GM23338 (cell line): Measurements from ENCODE around the gene CFLAR. TPM values are rescaled to one million over a fixed set of nuclear protein-coding genes. Genes with fewer than 3 reads are reported as not detected.

Source experiments
- ATAC-seq: fragments of 200-7000 bp; cut with Tn5 transposase; 3 replicates; pipeline ENCODE4 v1.9.1; 2020
- DNase-seq: peaks from one replicate; pipeline ENCODE4 v3.0.0-alpha.2; 2015; ENCODE audit warnings: low spot score
- H2AFZ ChIP-seq: fragments of 200-600 bp; sonication (generic); 2 replicates; pipeline ENCODE4 v1.8.0; 2016; ENCODE audit warnings: antibody characterized with exemption, mild to moderate bottlenecking, moderate library complexity
- H3F3A ChIP-seq: fragments of 200-600 bp; sonication (generic); replicated peaks from 2 replicates; pipeline ENCODE4 v1.8.0; 2017; ENCODE audit warnings: antibody characterized with exemption, mixed run types, low read depth
- H3K27ac ChIP-seq: fragments of 200-600 bp; sonication (generic); 2 replicates; pipeline ENCODE4 v1.6.1; 2016; ENCODE audit warnings: low read depth
- H3K27me3 ChIP-seq: fragments of 200-600 bp; sonication (generic); 2 replicates; pipeline ENCODE4 v1.8.0; 2016; ENCODE audit warnings: mild to moderate bottlenecking, mixed run types, moderate library complexity; ENCODE audit not compliant: insufficient read depth
- H3K36me3 ChIP-seq: fragments of 200-600 bp; sonication (generic); 2 replicates; pipeline ENCODE4 v1.8.0; 2016; ENCODE audit warnings: mild to moderate bottlenecking; ENCODE audit not compliant: insufficient read depth
- H3K4me1 ChIP-seq: fragments of 200-600 bp; sonication (generic); 2 replicates; pipeline ENCODE4 v1.8.0; 2016; ENCODE audit warnings: mild to moderate bottlenecking, moderate library complexity; ENCODE audit not compliant: insufficient read depth
- H3K4me2 ChIP-seq: fragments of 200-600 bp; sonication (generic); 2 replicates; pipeline ENCODE4 v1.7.1; 2017; ENCODE audit warnings: mixed run types
- H3K4me3 ChIP-seq: fragments of 200-600 bp; sonication (generic); 2 replicates; pipeline ENCODE4 v1.6.1; 2016; ENCODE audit warnings: mixed run types
- H3K79me2 ChIP-seq: fragments of 200-600 bp; sonication (generic); replicated peaks from 2 replicates; pipeline ENCODE4 v1.8.0; 2017; ENCODE audit warnings: mild to moderate bottlenecking; ENCODE audit not compliant: insufficient read depth
- H3K9me2 ChIP-seq: fragments of 200-600 bp; sonication (generic); 2 replicates; pipeline ENCODE4 v1.8.0; 2017; ENCODE audit not compliant: insufficient read depth
- H4K20me1 ChIP-seq: fragments of 200-600 bp; sonication (generic); replicated peaks from 2 replicates; pipeline ENCODE4 v1.8.0; 2017; ENCODE audit warnings: mild to moderate bottlenecking; ENCODE audit not compliant: insufficient read depth
- H3K27ac Mint-ChIP-seq: 2 replicates; pipeline ENCODE4 v1.8.0; 2020; ENCODE audit warnings: inconsistent platforms, mild to moderate bottlenecking, moderate library complexity, mixed read lengths
- H3K27me3 Mint-ChIP-seq: 3 replicates; pipeline ENCODE4 v1.8.0; 2022; ENCODE audit warnings: low read depth, mild to moderate bottlenecking, moderate library complexity, mixed read lengths, inconsistent platforms; ENCODE audit not compliant: insufficient read depth, poor library complexity
- H3K36me3 Mint-ChIP-seq: 3 replicates; pipeline ENCODE4 v1.8.0; 2021; ENCODE audit warnings: low read depth, mild to moderate bottlenecking, inconsistent platforms, moderate library complexity, mixed read lengths
- H3K4me1 Mint-ChIP-seq: 3 replicates; pipeline ENCODE4 v1.8.0; 2020; ENCODE audit warnings: mild to moderate bottlenecking, inconsistent platforms, mixed read lengths
- H3K4me3 Mint-ChIP-seq: 3 replicates; pipeline ENCODE4 v1.8.0; 2021; ENCODE audit warnings: moderate library complexity, mild to moderate bottlenecking, inconsistent platforms, mixed read lengths
- H3K9me3 Mint-ChIP-seq: 3 replicates; pipeline ENCODE4 v1.8.0; 2020; ENCODE audit warnings: moderate library complexity, mild to moderate bottlenecking, inconsistent platforms, mixed read lengths
- CREB1 ChIP-seq: fragments of 250-450 bp; sonication (Bioruptor Pico); IDR thresholded peaks from 2 replicates; pipeline ENCODE4 v1.5.0; 2020; ENCODE audit warnings: low read depth, mild to moderate bottlenecking, moderate library complexity
- EZH2 ChIP-seq: fragments of 200-600 bp; sonication (generic); IDR thresholded peaks from one replicate; pipeline ENCODE4 v1.8.0; 2017; ENCODE audit warnings: antibody characterized with exemption, mild to moderate bottlenecking, low read depth; ENCODE audit not compliant: unreplicated experiment
- JUNB ChIP-seq: IDR thresholded peaks from one replicate; pipeline ENCODE4 v1.6.1; 2016; ENCODE audit warnings: antibody characterized with exemption; ENCODE audit not compliant: unreplicated experiment
- polyA plus RNA-seq: library from polyadenylated mRNA; unstranded; fragments of >200 nt; fragmentation: Nextera tagmentation; extraction: Ambion mirVana; gene quantifications from 2 replicates; pipeline ENCODE4 v1.2.1, GENCODE V29; 2016
- total RNA-seq: library from RNA; depleted of rRNA; stranded (reverse); fragments of >200 nt; shearing (Covaris generic); gene quantifications from 2 replicates; pipeline ENCODE4 v1.2.3, GENCODE V29; 2014
- TF ChIP-seq, protein P1 (sequence below): IDR thresholded peaks from 2 replicates; pipeline ENCODE4 v1.6.1; 2016; ENCODE audit warnings: antibody characterized with exemption
- TF ChIP-seq, protein P2 (sequence below): IDR thresholded peaks from one replicate; pipeline ENCODE4 v1.6.1; 2018; ENCODE audit warnings: antibody characterized with exemption; ENCODE audit not compliant: unreplicated experiment

The CFLAR gene
- total and polyA plus RNA-seq, 2 experiments from 2014 or later: 10.1 to 15.1 TPM

DNA sequence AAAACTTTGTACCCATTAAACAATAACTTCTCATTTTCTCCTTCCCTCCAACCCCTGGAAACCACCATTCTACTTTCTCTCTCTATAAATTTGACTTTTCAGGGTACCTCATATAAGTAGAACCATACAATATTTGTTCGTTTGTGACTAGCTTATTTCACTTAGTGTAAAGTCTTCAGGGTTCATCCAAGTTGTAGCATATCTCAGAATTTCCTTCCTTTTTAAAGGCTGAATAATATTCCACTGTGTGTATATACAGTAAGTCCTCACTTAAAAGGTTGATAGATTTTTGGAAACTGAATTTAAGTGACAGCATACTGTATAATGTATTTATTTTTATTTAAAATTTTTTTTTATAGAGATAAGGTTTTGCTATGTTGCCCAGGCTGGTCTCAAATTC, 80.8 kb downstream of the CFLAR start (continued):
- TF ChIP-seq, protein P1, sequence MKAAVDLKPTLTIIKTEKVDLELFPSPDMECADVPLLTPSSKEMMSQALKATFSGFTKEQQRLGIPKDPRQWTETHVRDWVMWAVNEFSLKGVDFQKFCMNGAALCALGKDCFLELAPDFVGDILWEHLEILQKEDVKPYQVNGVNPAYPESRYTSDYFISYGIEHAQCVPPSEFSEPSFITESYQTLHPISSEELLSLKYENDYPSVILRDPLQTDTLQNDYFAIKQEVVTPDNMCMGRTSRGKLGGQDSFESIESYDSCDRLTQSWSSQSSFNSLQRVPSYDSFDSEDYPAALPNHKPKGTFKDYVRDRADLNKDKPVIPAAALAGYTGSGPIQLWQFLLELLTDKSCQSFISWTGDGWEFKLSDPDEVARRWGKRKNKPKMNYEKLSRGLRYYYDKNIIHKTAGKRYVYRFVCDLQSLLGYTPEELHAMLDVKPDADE: no peak
- TF ChIP-seq CREB1 (CRISPR knock-in tag) (no peak), JUNB (no peak), EZH2 (no peak)
- TF ChIP-seq, protein P2, sequence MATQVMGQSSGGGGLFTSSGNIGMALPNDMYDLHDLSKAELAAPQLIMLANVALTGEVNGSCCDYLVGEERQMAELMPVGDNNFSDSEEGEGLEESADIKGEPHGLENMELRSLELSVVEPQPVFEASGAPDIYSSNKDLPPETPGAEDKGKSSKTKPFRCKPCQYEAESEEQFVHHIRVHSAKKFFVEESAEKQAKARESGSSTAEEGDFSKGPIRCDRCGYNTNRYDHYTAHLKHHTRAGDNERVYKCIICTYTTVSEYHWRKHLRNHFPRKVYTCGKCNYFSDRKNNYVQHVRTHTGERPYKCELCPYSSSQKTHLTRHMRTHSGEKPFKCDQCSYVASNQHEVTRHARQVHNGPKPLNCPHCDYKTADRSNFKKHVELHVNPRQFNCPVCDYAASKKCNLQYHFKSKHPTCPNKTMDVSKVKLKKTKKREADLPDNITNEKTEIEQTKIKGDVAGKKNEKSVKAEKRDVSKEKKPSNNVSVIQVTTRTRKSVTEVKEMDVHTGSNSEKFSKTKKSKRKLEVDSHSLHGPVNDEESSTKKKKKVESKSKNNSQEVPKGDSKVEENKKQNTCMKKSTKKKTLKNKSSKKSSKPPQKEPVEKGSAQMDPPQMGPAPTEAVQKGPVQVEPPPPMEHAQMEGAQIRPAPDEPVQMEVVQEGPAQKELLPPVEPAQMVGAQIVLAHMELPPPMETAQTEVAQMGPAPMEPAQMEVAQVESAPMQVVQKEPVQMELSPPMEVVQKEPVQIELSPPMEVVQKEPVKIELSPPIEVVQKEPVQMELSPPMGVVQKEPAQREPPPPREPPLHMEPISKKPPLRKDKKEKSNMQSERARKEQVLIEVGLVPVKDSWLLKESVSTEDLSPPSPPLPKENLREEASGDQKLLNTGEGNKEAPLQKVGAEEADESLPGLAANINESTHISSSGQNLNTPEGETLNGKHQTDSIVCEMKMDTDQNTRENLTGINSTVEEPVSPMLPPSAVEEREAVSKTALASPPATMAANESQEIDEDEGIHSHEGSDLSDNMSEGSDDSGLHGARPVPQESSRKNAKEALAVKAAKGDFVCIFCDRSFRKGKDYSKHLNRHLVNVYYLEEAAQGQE: no peak

DNA sequence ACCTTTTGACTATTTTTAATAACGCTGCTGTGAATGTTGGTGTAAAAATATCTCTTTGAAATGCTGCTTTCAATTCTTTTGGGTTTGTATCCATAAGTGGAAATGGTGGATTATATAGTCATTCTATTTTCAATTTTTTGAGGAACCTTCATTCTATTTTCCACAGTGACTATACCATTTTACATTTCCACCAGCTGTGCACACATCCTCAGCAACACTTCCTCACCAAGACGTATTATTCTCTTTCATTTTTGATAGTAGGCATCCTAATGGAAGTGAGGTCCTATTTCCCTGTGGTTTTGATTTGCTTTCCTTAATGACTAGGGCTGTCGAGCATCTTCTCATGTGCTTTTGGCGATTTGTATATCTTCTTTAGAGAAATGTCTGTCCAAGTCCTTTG, 81.8 kb downstream of the CFLAR start:
- no peak overlapping the region for H3K4me3 ChIP-seq
- H3K79me2 ChIP-seq: no peaks in the 10 kb centered on the region
- Mint-ChIP-seq H3K4me1 (peaks cover 4% of the 10 kb centered on the region; the same call in 2 of the 3 replicates), H3K27me3 (no peaks in the 10 kb centered on the region), H3K27ac (no peak overlapping the region), H3K36me3 (no peaks in the 10 kb centered on the region; the same call in 2 of the 3 replicates), H3K9me3 (no peaks in the 10 kb centered on the region), H3K4me3 (no peak overlapping the region)
- no peaks in the 10 kb centered on the region for H3K27me3 ChIP-seq
- H3K27ac ChIP-seq: no peak overlapping the region
- TF ChIP-seq, protein P2: no peak
- no peak overlapping the region for H2AFZ ChIP-seq
- ATAC-seq: no peak
- no peaks in the 10 kb centered on the region for H3K4me1 ChIP-seq
- no peaks in the 10 kb centered on the region for H4K20me1 ChIP-seq
- H3F3A ChIP-seq: no peaks in the 10 kb centered on the region
- no peaks in the 10 kb centered on the region for H3K36me3 ChIP-seq
- H3K4me2 ChIP-seq: no peak overlapping the region
- H3K9me2 ChIP-seq: no peaks in the 10 kb centered on the region
- no peak for DNase-seq
